Measurements from ENCODE around the gene BCO2.
A peak's percentile ranks its signal among the peaks of the same experiment; 100 is the strongest.

Gene BCO2

GRCh38 chr11:112249871-112250610 lies 74.7 kb downstream of the BCO2 start:
- no peak for DNase-seq (ENCODE audit: low read depth)
- in situ Hi-C loops (cut with HindIII; ENCODE audit: low sequenced_read_pairs): no loop called here
- TF ChIP-seq, protein P1, sequence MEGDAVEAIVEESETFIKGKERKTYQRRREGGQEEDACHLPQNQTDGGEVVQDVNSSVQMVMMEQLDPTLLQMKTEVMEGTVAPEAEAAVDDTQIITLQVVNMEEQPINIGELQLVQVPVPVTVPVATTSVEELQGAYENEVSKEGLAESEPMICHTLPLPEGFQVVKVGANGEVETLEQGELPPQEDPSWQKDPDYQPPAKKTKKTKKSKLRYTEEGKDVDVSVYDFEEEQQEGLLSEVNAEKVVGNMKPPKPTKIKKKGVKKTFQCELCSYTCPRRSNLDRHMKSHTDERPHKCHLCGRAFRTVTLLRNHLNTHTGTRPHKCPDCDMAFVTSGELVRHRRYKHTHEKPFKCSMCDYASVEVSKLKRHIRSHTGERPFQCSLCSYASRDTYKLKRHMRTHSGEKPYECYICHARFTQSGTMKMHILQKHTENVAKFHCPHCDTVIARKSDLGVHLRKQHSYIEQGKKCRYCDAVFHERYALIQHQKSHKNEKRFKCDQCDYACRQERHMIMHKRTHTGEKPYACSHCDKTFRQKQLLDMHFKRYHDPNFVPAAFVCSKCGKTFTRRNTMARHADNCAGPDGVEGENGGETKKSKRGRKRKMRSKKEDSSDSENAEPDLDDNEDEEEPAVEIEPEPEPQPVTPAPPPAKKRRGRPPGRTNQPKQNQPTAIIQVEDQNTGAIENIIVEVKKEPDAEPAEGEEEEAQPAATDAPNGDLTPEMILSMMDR (IDR thresholded peaks at IDR 0.05; ENCODE audit: low read depth, low read length, missing control alignments): no peak
- no peak overlapping the region for H3K4me3 ChIP-seq (ENCODE audit: low read depth, low read length)

DNA sequence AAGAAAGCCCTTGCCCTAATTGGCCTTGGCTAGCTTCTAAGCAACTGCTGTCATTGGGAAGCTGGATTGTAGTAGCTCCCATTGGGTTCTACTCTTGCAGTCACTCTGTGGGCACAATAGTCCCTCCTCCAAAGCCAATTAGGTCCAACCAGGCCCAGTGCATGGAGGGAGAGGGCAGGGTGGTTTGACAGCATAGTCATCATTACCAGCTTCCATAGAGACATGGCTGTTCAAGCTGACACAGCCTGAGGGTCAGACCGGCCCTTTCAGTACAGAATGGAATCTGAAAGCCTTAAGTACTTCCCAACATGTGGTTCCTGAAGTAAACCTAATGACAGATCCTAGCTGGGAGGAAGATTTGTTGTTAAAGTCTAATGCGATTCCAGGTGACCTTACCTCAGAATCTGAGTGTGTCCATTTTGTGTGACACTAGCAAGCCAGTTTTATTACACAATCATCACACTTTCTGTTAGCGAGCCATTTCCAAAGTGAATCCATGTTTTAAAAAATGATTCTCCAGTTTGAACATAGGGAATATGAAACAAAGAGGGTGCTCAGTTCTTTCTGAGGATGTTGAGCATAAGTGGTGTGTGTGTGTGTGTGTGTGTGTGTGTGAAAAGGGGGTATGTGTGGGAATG lies 78.4 kb downstream of the BCO2 start:
- no peak for DNase-seq (ENCODE audit: low read depth)
- in situ Hi-C loops (cut with HindIII; ENCODE audit: low sequenced_read_pairs): no loop called here
- no peak overlapping the region for H3K4me3 ChIP-seq (ENCODE audit: low read depth, low read length)
- TF ChIP-seq, protein P1 (IDR thresholded peaks at IDR 0.05; ENCODE audit: low read depth, low read length, missing control alignments): no peak

- in situ Hi-C loops (cut with HindIII; ENCODE audit: low sequenced_read_pairs): no loop called here
- TF ChIP-seq, protein P1 (IDR thresholded peaks at IDR 0.05; ENCODE audit: low read depth, low read length, missing control alignments): no peak
- H3K4me3 ChIP-seq (ENCODE audit: low read depth, low read length): no peak overlapping the region
- DNase-seq (ENCODE audit: low read depth): peak; percentile 81
These were observed 79.9 kb downstream of the BCO2 start for GRCh38 chr11:112255067-112255720.

GRCh38 chr11:112260490-112260889 lies 85.2 kb downstream of the BCO2 start, which contains the start of gene PLET1:
TSS of gene PLET1 (minus strand) at chr11:112260860. CDS start at chr11:112260589, 271 bp downstream.
- H3K4me3 ChIP-seq (ENCODE audit: low read depth, low read length): no peak within 1 kb of the TSS
- TF ChIP-seq, protein P1 (IDR thresholded peaks at IDR 0.05; ENCODE audit: low read depth, low read length, missing control alignments): no peak
- DNase-seq (ENCODE audit: low read depth): no peak
- in situ Hi-C loops (cut with HindIII; ENCODE audit: low sequenced_read_pairs): no loop called here

DNA sequence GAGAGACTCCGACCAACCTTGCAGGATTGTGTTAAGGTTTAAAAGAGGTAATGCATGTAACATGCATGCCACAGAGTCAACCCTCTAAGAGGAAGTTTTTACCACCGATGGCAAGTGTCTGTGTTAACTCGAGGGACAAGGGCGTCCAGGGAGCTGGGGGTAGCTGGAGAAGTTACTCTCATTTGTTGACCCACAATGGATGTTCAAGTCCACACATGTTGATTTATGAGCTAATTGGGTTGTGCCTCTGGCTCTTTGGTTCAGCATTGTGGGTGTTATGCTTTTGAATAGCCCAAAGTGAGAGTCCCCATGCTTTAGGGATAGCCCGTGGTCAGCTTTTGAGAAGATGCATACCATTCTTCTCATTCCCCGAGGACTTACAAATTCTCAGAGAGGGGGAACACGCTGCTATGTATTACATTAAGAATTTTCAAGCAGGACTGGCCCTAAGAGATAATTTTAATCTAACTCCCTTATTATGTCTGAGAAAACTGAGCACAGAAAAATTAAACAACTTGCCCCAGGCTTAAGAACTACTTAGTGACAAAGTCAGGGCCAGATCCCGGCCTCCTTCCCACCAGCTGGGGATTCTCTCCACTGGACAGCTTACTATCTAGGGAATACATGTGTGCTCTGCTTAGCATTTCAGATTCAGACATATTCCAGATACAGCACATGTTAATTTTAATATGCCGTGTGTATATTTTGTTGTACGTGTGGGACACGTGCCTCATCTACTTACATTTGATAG lies 90.5 kb downstream of the BCO2 start:
- no peak for DNase-seq (ENCODE audit: low read depth)
- no peak overlapping the region for H3K4me3 ChIP-seq (ENCODE audit: low read depth, low read length)
- TF ChIP-seq, protein P1 (IDR thresholded peaks at IDR 0.05; ENCODE audit: low read depth, low read length, missing control alignments): no peak
- in situ Hi-C loops (cut with HindIII; ENCODE audit: low sequenced_read_pairs): no loop called here

GRCh38 chr11:112266410-112266778 lies 91.1 kb downstream of the BCO2 start:
- no peak for DNase-seq (ENCODE audit: low read depth)
- H3K4me3 ChIP-seq (ENCODE audit: low read depth, low read length): no peak overlapping the region
- in situ Hi-C loops (cut with HindIII; ENCODE audit: low sequenced_read_pairs): no loop called here
- TF ChIP-seq, protein P1 (IDR thresholded peaks at IDR 0.05; ENCODE audit: low read depth, low read length, missing control alignments): no peak

Measured in astrocyte of the cerebellum (primary cell).